ENCODE data around the gene SYVN1.
A peak's percentile ranks its signal among the peaks of the same experiment; 100 is the strongest.
"Not testable (repeated sequence)": the region's sequence is repeated elsewhere in the genome, so short reads cannot be mapped to it uniquely, and the experiment has no call there.

Gene SYVN1

GRCh38 chr11:65127473-65128181 is 6.7 kb downstream of the SYVN1 start:
- DNase-seq (ENCODE audit: low spot score), result no peak

- no peak for DNase-seq (ENCODE audit: low spot score)
Measured at GRCh38 chr11:65126624-65127274, 7.6 kb downstream of the SYVN1 start.

- DNase-seq (ENCODE audit: low spot score), result no peak
Measured at GRCh38 chr11:65125197-65126056, 8.9 kb downstream of the SYVN1 start.

GRCh38 chr11:65124480-65125196 is 9.7 kb downstream of the SYVN1 start:
- DNase-seq (ENCODE audit: low spot score), result no peak

- peak; percentile 98 for DNase-seq (ENCODE audit: low spot score)
Measured at GRCh38 chr11:65121865-65122696, 12.2 kb downstream of the SYVN1 start, which contains the start of the genes FAU and MRPL49. FAU (minus strand) TSS chr11:65122134; CDS start chr11:65121813, 321 bp downstream. MRPL49 (plus strand) TSS chr11:65122321; CDS start chr11:65122347, 26 bp downstream.

GRCh38 chr11:65121447-65121864 is 12.9 kb downstream of the SYVN1 start:
- DNase-seq (ENCODE audit: low spot score), result peak; percentile 46

- no peak for DNase-seq (ENCODE audit: low spot score)
Measured at GRCh38 chr11:65120831-65121230, 13.5 kb downstream of the SYVN1 start.

GRCh38 chr11:65119670-65119995 is 14.7 kb downstream of the SYVN1 start:
- no peak for DNase-seq (ENCODE audit: low spot score)

- DNase-seq (ENCODE audit: low spot score), result not testable (repeated sequence)
Measured at GRCh38 chr11:65118891-65119669, 15.2 kb downstream of the SYVN1 start.

GRCh38 chr11:65118097-65118837 is 16.1 kb downstream of the SYVN1 start:
- no peak for DNase-seq (ENCODE audit: low spot score)

GRCh38 chr11:65117206-65118096 is 16.9 kb downstream of the SYVN1 start, which contains the start of gene ZNHIT2:
ZNHIT2 (minus strand) TSS chr11:65117701; CDS start chr11:65117653, 48 bp downstream.
- peak; percentile 99 for DNase-seq (ENCODE audit: low spot score)

GRCh38 chr11:65116370-65117205 is 17.7 kb downstream of the SYVN1 start:
- DNase-seq (ENCODE audit: low spot score), result peak; percentile 79

- DNase-seq (ENCODE audit: low spot score), result no peak
Measured at GRCh38 chr11:65115361-65116082, 18.8 kb downstream of the SYVN1 start.

- no peak for DNase-seq (ENCODE audit: low spot score)
Measured at GRCh38 chr11:65114538-65115171, 19.7 kb downstream of the SYVN1 start.

- peak; percentile 71 for DNase-seq (ENCODE audit: low spot score)
Measured at GRCh38 chr11:65113839-65114238, 20.5 kb downstream of the SYVN1 start.

- DNase-seq (ENCODE audit: low spot score), result peak; percentile 87
Measured at GRCh38 chr11:65113361-65113756, 21.0 kb downstream of the SYVN1 start.

All from kidney tubule cell (primary cell).